A549 (cell line): Measurements from ENCODE around the gene FBXL15. TPM values are rescaled to one million over a fixed set of nuclear protein-coding genes. Genes with fewer than 3 reads are reported as not detected.

Source experiments
- ATAC-seq, 2 experiments: fragments of 200-7000 bp in 1 of 2; fragments of >200 bp in 1 of 2; cut with Nextera tagmentation in 1 of 2; cut with Tn5 transposase in 1 of 2; 3 replicates each; pipeline versions ENCODE4 v1.8.0 to v1.9.1; 2018 to 2020; ENCODE audit warnings: mild to moderate bottlenecking in 1 of 2, moderate library complexity in 1 of 2
- CTCF ChIA-PET: fragments of 300-600 bp; sonication (Branson Sonifier 250); formaldehyde crosslinking; extraction: SDS; loops from one replicate; lab custom pipeline; 2021; ENCODE audit warnings: antibody characterized with exemption, inconsistent platforms; lab: Yijun Ruan, JAX
- POLR2A ChIA-PET: fragments of 350-600 bp; formaldehyde crosslinking; extraction: SDS; loops from one replicate; lab custom pipeline; 2021; ENCODE audit warnings: antibody characterized with exemption, inconsistent platforms; lab: Yijun Ruan, JAX
- DNase-seq, 2 experiments: peaks; one replicate each; pipeline versions ENCODE4 v3.0.0 to v3.0.0-alpha.2; 2011 to 2016; ENCODE audit warnings: low read depth in 1 of 2, low spot score in 1 of 2
- FAIRE-seq: peaks from 2 replicates; lab custom pipeline; 2011; peaks lifted over from hg19 to GRCh38; lab: Jason Lieb, UNC
- H3K27ac ChIP-seq, 2 experiments: fragments of >200 bp; sonication (Bioruptor Twin); formaldehyde crosslinking; 3 replicates each; pipeline ENCODE4 v1.5.1; 2016 to 2017
- H3K4me1 ChIP-seq: fragments of >200 bp; sonication (Bioruptor Twin); formaldehyde crosslinking; 3 replicates; pipeline ENCODE4 v1.6.1; 2016
- H3K4me2 ChIP-seq: fragments of >200 bp; sonication (Bioruptor Twin); formaldehyde crosslinking; 3 replicates; pipeline ENCODE4 v1.6.1; 2016
- H3K4me3 ChIP-seq: fragments of >200 bp; sonication (Bioruptor Twin); formaldehyde crosslinking; 3 replicates; pipeline ENCODE4 v1.5.1; 2016
- H3K9me3 ChIP-seq: fragments of >200 bp; sonication (Bioruptor Twin); formaldehyde crosslinking; 3 replicates; pipeline ENCODE4 v1.6.1; 2016
- CHD2 ChIP-seq: fragments of 150-350 bp; IDR thresholded peaks from 2 replicates; pipeline ENCODE4 v1.6.1; 2014; ENCODE audit warnings: low read length; ENCODE audit not compliant: partially characterized antibody
- FOSL2 ChIP-seq, 2 experiments: fragments of 450-650 bp in 1 of 2; fragments of >200 bp in 1 of 2; sonication (Bioruptor Twin) in 1 of 2; formaldehyde crosslinking; IDR thresholded peaks; 2 replicates each; pipeline versions ENCODE4 v1.5.0 to v1.6.1; 2016 to 2020; ENCODE audit warnings: mild to moderate bottlenecking in 1 of 2, moderate library complexity in 1 of 2
- HOXA7 ChIP-seq: fragments of 250-450 bp; sonication (Bioruptor Pico); IDR thresholded peaks from 2 replicates; pipeline ENCODE4 v1.5.0; 2020; ENCODE audit warnings: mild to moderate bottlenecking, moderate library complexity
- HOXB13 ChIP-seq: fragments of 250-450 bp; sonication (Bioruptor Pico); IDR thresholded peaks from 2 replicates; pipeline ENCODE4 v1.5.0; 2020; ENCODE audit warnings: low read depth, mild to moderate bottlenecking, moderate library complexity
- JUN ChIP-seq, 2 experiments: fragments of >200 bp; sonication (Bioruptor Twin); formaldehyde crosslinking; IDR thresholded peaks; 2 replicates in 1 of 2; 3 replicates in 1 of 2; pipeline ENCODE4 v1.6.1; 2016 to 2017
- MAX ChIP-seq: IDR thresholded peaks from 2 replicates; pipeline ENCODE4 v1.6.1; 2012
- MAZ ChIP-seq: fragments of 150-350 bp; IDR thresholded peaks from 2 replicates; pipeline ENCODE4 v1.6.1; 2014; ENCODE audit warnings: antibody characterized with exemption, low read depth, low read length, borderline replicate concordance
- MYC ChIP-seq: IDR thresholded peaks from 2 replicates; pipeline ENCODE4 v1.6.1; 2012; ENCODE audit warnings: mild to moderate bottlenecking, inconsistent platforms, low read length, improper control_type of control experiment, borderline replicate concordance
- PHF8 ChIP-seq: fragments of 200-600 bp; sonication (generic); IDR thresholded peaks from 2 replicates; pipeline ENCODE4 v1.6.1; 2016; ENCODE audit warnings: low read depth, mild to moderate bottlenecking, antibody characterized with exemption, moderate library complexity, borderline replicate concordance
- POLR2AphosphoS2 ChIP-seq: conservative IDR thresholded peaks from 2 replicates; pipeline ENCODE4 v1.6.1; 2012; ENCODE audit warnings: low read length, improper control_type of control experiment, inconsistent platforms
- SREBF2 ChIP-seq: fragments of 450-650 bp; IDR thresholded peaks from 2 replicates; pipeline ENCODE4 v1.6.1; 2014; ENCODE audit warnings: mild to moderate bottlenecking, moderate library complexity
- TFCP2L1 ChIP-seq: fragments of 250-450 bp; sonication (Bioruptor Pico); IDR thresholded peaks from 2 replicates; pipeline ENCODE4 v1.5.0; 2021; ENCODE audit warnings: mild to moderate bottlenecking
- WGBS: methylation state at CpG from one replicate; pipeline ENCODE4 v1.1.6; 2017; ENCODE audit errors: missing lambda C conversion rate; 5-methylcytosine and 5-hydroxymethylcytosine counted together
- polyA plus RNA-seq, 4 experiments: library from polyadenylated mRNA; depleted of rRNA in 3 of 4; stranded (reverse); fragments of >200 nt; fragmentation: RNase III in 1 of 4; extraction: RNeasy Plus Mini Kit Qiagen cat#74134 plus additional on column Dnase treatment in 1 of 4; gene quantifications; 2 replicates in 3 of 4; 3 replicates in 1 of 4; pipeline ENCODE4 v1.2.3, GENCODE V29; 2011 to 2017
- TF ChIP-seq, protein P1 (sequence below): fragments of 250-450 bp; sonication (Bioruptor Pico); IDR thresholded peaks from 2 replicates; pipeline ENCODE4 v1.5.0; 2021; ENCODE audit warnings: mild to moderate bottlenecking, moderate library complexity, borderline replicate concordance
- TF ChIP-seq, protein P2 (sequence below): fragments of >200 bp; sonication (Bioruptor Twin); formaldehyde crosslinking; IDR thresholded peaks from 2 replicates; pipeline ENCODE4 v1.6.1; 2016

FBXL15 gene
- polyA plus RNA-seq, 2 of the 4 experiments (the other 2 are of a cell fraction): 4.8 to 9.4 TPM

GRCh38 chr10:102394801-102395399, 25.7 kb upstream of the FBXL15 start:
- peak; percentile 14 to 16 for ATAC-seq
- Histone ChIP-seq H3K27ac (peak overlapping the region; percentile 68 to 91; a peak in 5 of 6 replicates), H3K9me3 (no peaks in the 10 kb centered on the region), H3K4me2 (peak overlapping the region; percentile 98), H3K4me3 (peak overlapping the region; percentile 56), H3K4me1 (peaks cover 26% of the 10 kb centered on the region; the same call in 2 of the 3 replicates)
- CTCF ChIA-PET: interaction anchor here (1.0 to 16.2 kb wide), 16 partner anchors 10 to 260 kb away, joined by 3 to 450 read pairs (median 13); partner anchors contain the start of genes CUEDC2, ELOVL3, FBXL15 and PITX3
- DNase-seq: peak in 1 of 2 experiments; percentile 63
- POLR2A ChIA-PET: interaction anchor here (0.6 to 2.0 kb wide), 8 partner anchors 10 to 189 kb away, joined by 3 to 10 read pairs (median 4); partner anchors contain the start of genes CUEDC2, FBXL15 and GBF1
- WGBS: 0% methylated on average over 33 of the region's 35 CpGs
- TF ChIP-seq POLR2AphosphoS2 (no peak), SREBF2 (no peak), MAX (peak; percentile 7; the same call in 1 of the 2 replicates), TFCP2L1 (CRISPR knock-in tag) (peak; percentile 59; the same call in 1 of the 2 replicates), HOXA7 (CRISPR knock-in tag) (no peak)
- no peak for FAIRE-seq

DNA sequence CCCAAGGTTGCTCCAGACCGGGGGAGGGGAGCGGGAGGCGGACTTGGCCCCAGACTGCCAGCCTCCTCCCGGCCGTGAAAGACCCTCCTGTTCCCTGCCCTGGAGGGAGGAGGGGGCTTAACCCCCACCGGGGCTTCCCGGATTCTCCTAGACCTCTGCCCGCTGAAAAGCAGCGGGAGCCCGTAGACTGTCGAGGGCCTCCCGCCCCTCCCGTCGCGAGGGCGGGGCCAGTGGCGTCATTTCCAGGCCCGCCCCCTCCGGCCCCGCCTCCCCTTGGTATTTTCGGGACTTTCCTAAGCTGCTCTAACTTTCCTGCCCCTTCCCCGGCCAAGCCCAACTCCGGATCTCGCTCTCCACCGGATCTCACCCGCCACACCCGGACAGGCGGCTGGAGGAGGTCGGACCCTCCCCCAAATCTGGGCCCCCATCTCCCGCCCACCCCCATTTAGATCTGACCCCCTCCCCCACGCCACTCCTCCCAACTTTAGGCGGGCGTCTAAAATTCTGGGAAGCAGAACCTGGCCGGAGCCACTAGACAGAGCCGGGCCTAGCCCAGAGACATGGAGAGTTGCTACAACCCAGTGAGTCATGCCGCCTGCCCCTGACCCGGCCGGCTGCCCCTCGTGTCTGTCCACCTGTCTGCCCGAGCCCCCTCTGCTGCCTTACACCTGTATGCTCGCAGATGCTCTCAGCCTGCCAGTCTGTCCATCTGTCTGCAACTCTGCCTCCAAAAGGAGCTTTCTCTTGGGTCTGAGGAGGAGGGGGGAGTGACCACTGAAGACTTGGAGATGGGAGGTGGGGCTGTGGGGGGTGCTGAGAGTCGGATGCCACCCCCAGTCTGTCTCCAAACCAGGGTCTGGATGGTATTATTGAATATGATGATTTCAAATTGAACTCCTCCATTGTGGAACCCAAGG, 25.0 kb upstream of the FBXL15 start, which contains the start of gene NFKB2:
TSS of gene NFKB2 (plus strand) at position 306 of the 917 bp plus-strand sequence. CDS start at position 561, 255 bp downstream.
- CTCF ChIA-PET: interaction anchor here (1.0 to 16.2 kb wide), 13 partner anchors 9 to 226 kb away, joined by 3 to 450 read pairs (median 14); partner anchors contain the start of genes CUEDC2, ELOVL3, FBXL15 and PITX3
- DNase-seq (peak; percentile 88 to 89), ATAC-seq (peak; percentile 23 to 60), FAIRE-seq (no peak)
- 0% methylated on average over 27 of the region's 42 CpGs for WGBS
- Histone ChIP-seq H3K9me3 (no peaks in the 10 kb centered on the region), H3K4me1 (peaks cover 27% of the 10 kb centered on the region; the same call in 2 of the 3 replicates), H3K4me2 (peak within 1 kb of the TSS; percentile 98), H3K27ac (peak within 1 kb of the TSS; percentile 68 to 91)
- POLR2A ChIA-PET: interaction anchor here (0.6 to 2.0 kb wide), 9 partner anchors 9 to 188 kb away, joined by 3 to 6 read pairs (median 3); partner anchors contain the start of genes CUEDC2, FBXL15 and GBF1
- TF ChIP-seq, protein P1, sequence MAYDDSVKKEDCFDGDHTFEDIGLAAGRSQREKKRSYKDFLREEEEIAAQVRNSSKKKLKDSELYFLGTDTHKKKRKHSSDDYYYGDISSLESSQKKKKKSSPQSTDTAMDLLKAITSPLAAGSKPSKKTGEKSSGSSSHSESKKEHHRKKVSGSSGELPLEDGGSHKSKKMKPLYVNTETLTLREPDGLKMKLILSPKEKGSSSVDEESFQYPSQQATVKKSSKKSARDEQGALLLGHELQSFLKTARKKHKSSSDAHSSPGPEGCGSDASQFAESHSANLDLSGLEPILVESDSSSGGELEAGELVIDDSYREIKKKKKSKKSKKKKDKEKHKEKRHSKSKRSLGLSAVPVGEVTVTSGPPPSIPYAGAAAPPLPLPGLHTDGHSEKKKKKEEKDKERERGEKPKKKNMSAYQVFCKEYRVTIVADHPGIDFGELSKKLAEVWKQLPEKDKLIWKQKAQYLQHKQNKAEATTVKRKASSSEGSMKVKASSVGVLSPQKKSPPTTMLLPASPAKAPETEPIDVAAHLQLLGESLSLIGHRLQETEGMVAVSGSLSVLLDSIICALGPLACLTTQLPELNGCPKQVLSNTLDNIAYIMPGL (CRISPR knock-in tag): no peak
- TF ChIP-seq PHF8: peak; percentile 25; the same call in 1 of the 2 replicates
- TF ChIP-seq, protein P2, sequence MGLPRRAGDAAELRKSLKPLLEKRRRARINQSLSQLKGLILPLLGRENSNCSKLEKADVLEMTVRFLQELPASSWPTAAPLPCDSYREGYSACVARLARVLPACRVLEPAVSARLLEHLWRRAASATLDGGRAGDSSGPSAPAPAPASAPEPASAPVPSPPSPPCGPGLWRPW: no peak
- TF ChIP-seq JUN (IDR thresholded peaks at IDR 0.05): peak in 1 of 2 experiments; percentile 59; a peak in 1 of 5 replicates
- peak; percentile 100 for TF ChIP-seq MAZ
- TF ChIP-seq TFCP2L1 (CRISPR knock-in tag): peak; percentile 62; the same call in 1 of the 2 replicates
- TF ChIP-seq MAX: no peak; the same call in 1 of the 2 replicates
- TF ChIP-seq MYC: peak; percentile 42; the same call in 1 of the 2 replicates
- no peak for TF ChIP-seq HOXB13 (CRISPR knock-in tag)
- no peak for TF ChIP-seq FOSL2 (IDR thresholded peaks at IDR 0.05)
- TF ChIP-seq FOSL2 (CRISPR knock-in tag; IDR thresholded peaks at IDR 0.05): peak; percentile 66
- TF ChIP-seq, all 56 proteins: peak for 6
- peak within 1 kb of the TSS; percentile 56 for H3K4me3 ChIP-seq

DNA sequence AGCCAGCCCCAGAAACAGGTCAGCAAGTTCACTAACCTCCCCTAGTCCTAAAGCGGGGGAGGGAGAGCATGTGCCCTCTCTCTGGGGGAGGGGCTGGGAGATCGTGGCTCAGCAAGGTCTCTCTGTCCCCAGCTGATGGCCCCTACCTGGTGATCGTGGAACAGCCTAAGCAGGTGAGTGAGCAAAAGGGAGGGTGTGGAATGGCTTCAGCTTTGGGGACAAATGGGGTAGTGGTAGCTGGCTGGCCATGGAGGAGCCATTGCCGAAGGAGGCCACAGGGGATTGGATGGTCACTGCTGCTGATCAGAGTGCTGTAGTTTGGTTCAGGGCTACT, 24.4 kb upstream of the FBXL15 start:
- CTCF ChIA-PET: interaction anchor here (1.0 to 16.2 kb wide), 10 partner anchors 9 to 264 kb away, joined by 3 to 450 read pairs (median 82); partner anchors contain the start of genes CUEDC2, ELOVL3, FBXL15 and PITX3
- TF ChIP-seq PHF8 (no peak), CHD2 (peak; percentile 44)
- TF ChIP-seq, all 56 proteins: peak for 1
- Histone ChIP-seq H3K4me3 (peak overlapping the region; percentile 56), H3K9me3 (no peaks in the 10 kb centered on the region), H3K27ac (peak overlapping the region; percentile 68 to 91), H3K4me2 (peak overlapping the region; percentile 98), H3K4me1 (peaks cover 32% of the 10 kb centered on the region)
- no peak for ATAC-seq
- FAIRE-seq: no peak
- DNase-seq: no peak
- POLR2A ChIA-PET: interaction anchor here (1.0 to 2.0 kb wide), 3 partner anchors 24 to 166 kb away, joined by 3 to 6 read pairs (median 3); partner anchors contain the start of gene FBXL15
- WGBS: 46% methylated on average over 4 of the region's 4 CpGs
